Stomach (tissue), 9 donors: ENCODE measurements around the gene MAML1. TPM values are rescaled to one million over a fixed set of nuclear protein-coding genes. Genes with fewer than 3 reads are reported as not detected.

Experiments used
- DNase-seq, 2 donors: peaks; one replicate each; pipeline versions ENCODE4 v3.0.0 to v3.0.0-alpha.2; 2013 to 2019
- H3K27ac ChIP-seq, 5 donors: fragments of 200-600 bp in 4 of 5; sonication (generic) in 4 of 5; one replicate each; pipeline ENCODE4 v1.5.1; 2013 to 2019; ENCODE audit warnings: mild to moderate bottlenecking in 1 of 5, moderate library complexity in 1 of 5
- H3K27me3 ChIP-seq, 3 donors: fragments of 200-600 bp; sonication (generic); one replicate each; pipeline ENCODE4 v1.5.1; 2017 to 2019; ENCODE audit warnings: mixed run types in 1 of 3
- H3K36me3 ChIP-seq, 4 donors: fragments of 200-600 bp; sonication (generic); 1 replicate in 3 of 4; 2 replicates in 1 of 4; pipeline ENCODE4 v1.5.1; 2016 to 2019
- H3K4me1 ChIP-seq, 4 donors: fragments of 200-600 bp; sonication (generic); one replicate each; pipeline ENCODE4 v1.5.1; 2016 to 2019
- H3K4me3 ChIP-seq, 4 donors: fragments of 200-600 bp; sonication (generic) in 3 of 4; one replicate each; pipeline ENCODE4 v1.5.1; 2016 to 2019; ENCODE audit warnings: mild to moderate bottlenecking in 1 of 4
- H3K9me3 ChIP-seq, 4 donors: fragments of 200-600 bp; sonication (generic); one replicate each; pipeline ENCODE4 v1.5.1; 2016 to 2019
- CTCF ChIP-seq, 7 experiments: fragments of 450-650 bp in 4 of 7; fragments of 200-600 bp in 3 of 7; sonication (generic) in 3 of 7; IDR thresholded peaks; one replicate each; pipeline ENCODE4 v1.5.1; 2016 to 2019; ENCODE audit warnings: antibody characterized with exemption in 7 of 7, control low read depth in 2 of 7, mild to moderate bottlenecking in 1 of 7
- EP300 ChIP-seq: sonication (generic); formaldehyde crosslinking; IDR thresholded peaks from one replicate; pipeline ENCODE4 v1.6.1; 2017; ENCODE audit warnings: antibody characterized with exemption
- POLR2A ChIP-seq, 4 donors: fragments of 450-650 bp; IDR thresholded peaks; one replicate each; pipeline ENCODE4 v1.6.1; 2016; ENCODE audit warnings: antibody characterized with exemption in 4 of 4, control low read depth in 2 of 4, mild to moderate bottlenecking in 1 of 4, moderate library complexity in 1 of 4
- POLR2AphosphoS5 ChIP-seq, 3 donors: sonication (generic); formaldehyde crosslinking; IDR thresholded peaks; one replicate each; pipeline ENCODE4 v1.6.1; 2016; ENCODE audit warnings: antibody characterized with exemption in 3 of 3
- WGBS, 5 donors: extraction: QIAGEN DNeasy Blood & Tissue Kit in 3 of 5; methylation state at CpG; one replicate each; pipeline versions ENCODE4 v1.1.5 to v1.1.7; 2013 to 2018; 5-methylcytosine and 5-hydroxymethylcytosine counted together
- intact Hi-C: fragments of 100-400 bp; cut with DNase I; formaldehyde crosslinking; loops from one replicate; pipeline ENCODE4 v1.15.1; 2023; ENCODE audit warnings: low total_unique reads
- polyA plus RNA-seq, 3 donors: library from polyadenylated mRNA; stranded (reverse); fragments of 200-250 nt; gene quantifications; one replicate each; pipeline ENCODE4 v1.2.3, GENCODE V29; 2013
- total RNA-seq, 5 donors: library from RNA; depleted of rRNA; stranded (reverse); fragments of >200 nt; gene quantifications; one replicate each; pipeline versions ENCODE4 v1.1.0 to v1.2.3, GENCODE V29; 2014 to 2016
- donor health status: healthy with polysubstance abuse.
- donor health status: Bipolar disorder and iron deficiency.
- donor health status: healthy.

Gene MAML1
- total and polyA plus RNA-seq, 8 donors: 5.8 to 26.8 (median 12.2) TPM

- no peak for TF ChIP-seq EP300
- no peak for TF ChIP-seq CTCF (IDR thresholded peaks at IDR 0.05)
- no peak for TF ChIP-seq POLR2A (IDR thresholded peaks at IDR 0.05)
- TF ChIP-seq POLR2AphosphoS5 (IDR thresholded peaks at IDR 0.05): no peak
- intact Hi-C loops: no loop called here
- Histone ChIP-seq H3K9me3 (no peaks in the 10 kb centered on the region), H3K27ac (peak overlapping the region in 4 of 5 donors; percentile 29 to 73 (median 55)), H3K4me3 (no peak overlapping the region), H3K4me1 (peaks cover 41 to 80% (median 60%) of the 10 kb centered on the region in 4 donors), H3K27me3 (no peaks in the 10 kb centered on the region), H3K36me3 (peaks cover 36 to 60% (median 55%) of the 10 kb centered on the region in 4 donors)
- DNase-seq: no peak
- WGBS, 5 donors: 73 to 85% (median 85%) methylated on average over 9 to 20 of the region's 20 CpGs
These were observed 33.6 kb downstream of the MAML1 start for GRCh38 chr5:179766021-179766725.

GRCh38 chr5:179766726-179767455, 34.3 kb downstream of the MAML1 start:
- H3K27me3 ChIP-seq: no peaks in the 10 kb centered on the region
- intact Hi-C loops: no loop called here
- TF ChIP-seq POLR2A (IDR thresholded peaks at IDR 0.05) (no peak), CTCF (IDR thresholded peaks at IDR 0.05) (no peak), POLR2AphosphoS5 (IDR thresholded peaks at IDR 0.05) (no peak), EP300 (no peak)
- peak overlapping the region in 2 of 5 donors; percentile 67 to 73 for H3K27ac ChIP-seq
- DNase-seq: no peak
- no peaks in the 10 kb centered on the region for H3K9me3 ChIP-seq
- WGBS, 5 donors: 63 to 70% (median 67%) methylated on average over 12 of the region's 12 CpGs
- no peak overlapping the region for H3K4me3 ChIP-seq
- peaks cover 43 to 67% (median 62%) of the 10 kb centered on the region in 4 donors for H3K36me3 ChIP-seq
- H3K4me1 ChIP-seq: peaks cover 35 to 73% (median 53%) of the 10 kb centered on the region in 4 donors

- Histone ChIP-seq H3K4me3 (no peak overlapping the region), H3K4me1 (peaks cover 28 to 66% (median 46%) of the 10 kb centered on the region in 4 donors), H3K27ac (no peak overlapping the region), H3K9me3 (no peaks in the 10 kb centered on the region), H3K36me3 (peaks cover 50 to 74% (median 69%) of the 10 kb centered on the region in 4 donors), H3K27me3 (no peaks in the 10 kb centered on the region)
- no peak for TF ChIP-seq CTCF (IDR thresholded peaks at IDR 0.05)
- TF ChIP-seq EP300: no peak
- intact Hi-C loops: no loop called here
- DNase-seq: no peak
- WGBS, 5 donors: 87 to 93% (median 91%) methylated on average over 9 of the region's 9 CpGs
These were observed 35.0 kb downstream of the MAML1 start for GRCh38 chr5:179767496-179768100.

GRCh38 chr5:179768326-179769085, 35.9 kb downstream of the MAML1 start:
- intact Hi-C loops: no loop called here
- Histone ChIP-seq H3K36me3 (peaks cover 59 to 84% (median 78%) of the 10 kb centered on the region in 4 donors), H3K9me3 (no peaks in the 10 kb centered on the region), H3K27ac (no peak overlapping the region), H3K4me3 (no peak overlapping the region), H3K4me1 (peaks cover 22 to 57% (median 38%) of the 10 kb centered on the region in 4 donors), H3K27me3 (no peaks in the 10 kb centered on the region)
- no peak for TF ChIP-seq CTCF (IDR thresholded peaks at IDR 0.05)
- no peak for TF ChIP-seq POLR2A (IDR thresholded peaks at IDR 0.05)
- no peak for TF ChIP-seq POLR2AphosphoS5 (IDR thresholded peaks at IDR 0.05)
- no peak for TF ChIP-seq EP300
- WGBS, 5 donors: 82 to 89% (median 88%) methylated on average over 15 to 18 of the region's 18 CpGs
- DNase-seq: no peak
